VCaP (cell line): ENCODE data around the gene ARHGEF40.

Experiments
- H3K27ac ChIP-seq: fragments of 450-650 bp; 2 replicates; pipeline ENCODE4 v1.5.1; 2017
- TF ChIP-seq, protein P1 (sequence below): fragments of 450-650 bp; conservative IDR thresholded peaks from 2 replicates; pipeline ENCODE4 v1.5.1; 2017; ENCODE audit warnings: mild to moderate bottlenecking, moderate library complexity

Gene ARHGEF40

DNA sequence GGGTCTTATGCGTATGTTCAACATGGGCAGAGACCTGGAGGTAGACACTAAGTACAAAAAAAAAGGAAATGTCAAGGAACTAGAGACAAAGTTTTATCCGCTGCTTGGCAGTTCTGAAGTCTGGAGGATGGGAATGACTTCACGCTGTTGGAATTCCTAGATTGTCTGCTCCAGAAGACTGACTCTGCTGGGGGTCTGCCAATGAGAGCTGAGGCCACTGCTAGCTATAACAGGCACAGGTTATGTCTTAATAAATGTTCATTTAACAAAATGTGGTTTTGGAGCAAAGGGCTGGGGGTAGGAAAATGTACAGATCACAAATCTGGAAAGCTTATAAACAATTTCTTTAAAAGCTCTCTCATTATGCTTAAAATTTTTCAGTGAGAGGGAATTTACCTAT is 6.6 kb upstream of the ARHGEF40 start:
- TF ChIP-seq, protein P1, sequence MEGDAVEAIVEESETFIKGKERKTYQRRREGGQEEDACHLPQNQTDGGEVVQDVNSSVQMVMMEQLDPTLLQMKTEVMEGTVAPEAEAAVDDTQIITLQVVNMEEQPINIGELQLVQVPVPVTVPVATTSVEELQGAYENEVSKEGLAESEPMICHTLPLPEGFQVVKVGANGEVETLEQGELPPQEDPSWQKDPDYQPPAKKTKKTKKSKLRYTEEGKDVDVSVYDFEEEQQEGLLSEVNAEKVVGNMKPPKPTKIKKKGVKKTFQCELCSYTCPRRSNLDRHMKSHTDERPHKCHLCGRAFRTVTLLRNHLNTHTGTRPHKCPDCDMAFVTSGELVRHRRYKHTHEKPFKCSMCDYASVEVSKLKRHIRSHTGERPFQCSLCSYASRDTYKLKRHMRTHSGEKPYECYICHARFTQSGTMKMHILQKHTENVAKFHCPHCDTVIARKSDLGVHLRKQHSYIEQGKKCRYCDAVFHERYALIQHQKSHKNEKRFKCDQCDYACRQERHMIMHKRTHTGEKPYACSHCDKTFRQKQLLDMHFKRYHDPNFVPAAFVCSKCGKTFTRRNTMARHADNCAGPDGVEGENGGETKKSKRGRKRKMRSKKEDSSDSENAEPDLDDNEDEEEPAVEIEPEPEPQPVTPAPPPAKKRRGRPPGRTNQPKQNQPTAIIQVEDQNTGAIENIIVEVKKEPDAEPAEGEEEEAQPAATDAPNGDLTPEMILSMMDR = no peak
- H3K27ac ChIP-seq = no peak overlapping the region

DNA sequence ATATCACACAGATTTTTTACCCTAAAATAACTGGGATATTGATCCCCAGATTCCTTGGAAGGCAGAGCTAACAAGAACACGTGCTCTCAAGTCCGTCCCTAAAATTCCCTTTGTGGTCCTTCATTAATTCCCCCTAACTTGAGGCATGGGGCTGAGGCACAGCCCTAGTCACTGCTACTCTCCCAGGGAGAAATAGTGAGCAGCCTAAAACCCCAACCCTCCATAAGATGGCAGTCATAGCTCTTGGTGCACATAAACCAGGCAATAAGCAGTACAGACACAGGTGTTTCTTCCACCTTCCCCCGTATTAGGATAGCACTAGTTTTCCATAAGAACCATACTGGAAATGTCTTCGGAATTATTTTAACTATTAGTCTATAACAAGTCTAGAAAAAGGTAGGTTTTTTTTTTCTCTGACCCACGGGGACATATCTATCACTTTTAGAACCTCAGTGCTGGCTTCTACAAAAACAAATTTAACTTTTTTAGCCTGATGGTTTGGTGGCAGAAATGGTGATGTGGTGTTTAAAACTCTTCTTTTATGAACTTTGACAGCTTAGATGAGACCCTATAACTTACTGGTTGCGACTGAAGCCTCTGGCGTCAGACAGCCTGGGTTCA is 3.1 kb upstream of the ARHGEF40 start:
- H3K27ac ChIP-seq = no peak overlapping the region
- TF ChIP-seq, protein P1 = peak; percentile 76

DNA sequence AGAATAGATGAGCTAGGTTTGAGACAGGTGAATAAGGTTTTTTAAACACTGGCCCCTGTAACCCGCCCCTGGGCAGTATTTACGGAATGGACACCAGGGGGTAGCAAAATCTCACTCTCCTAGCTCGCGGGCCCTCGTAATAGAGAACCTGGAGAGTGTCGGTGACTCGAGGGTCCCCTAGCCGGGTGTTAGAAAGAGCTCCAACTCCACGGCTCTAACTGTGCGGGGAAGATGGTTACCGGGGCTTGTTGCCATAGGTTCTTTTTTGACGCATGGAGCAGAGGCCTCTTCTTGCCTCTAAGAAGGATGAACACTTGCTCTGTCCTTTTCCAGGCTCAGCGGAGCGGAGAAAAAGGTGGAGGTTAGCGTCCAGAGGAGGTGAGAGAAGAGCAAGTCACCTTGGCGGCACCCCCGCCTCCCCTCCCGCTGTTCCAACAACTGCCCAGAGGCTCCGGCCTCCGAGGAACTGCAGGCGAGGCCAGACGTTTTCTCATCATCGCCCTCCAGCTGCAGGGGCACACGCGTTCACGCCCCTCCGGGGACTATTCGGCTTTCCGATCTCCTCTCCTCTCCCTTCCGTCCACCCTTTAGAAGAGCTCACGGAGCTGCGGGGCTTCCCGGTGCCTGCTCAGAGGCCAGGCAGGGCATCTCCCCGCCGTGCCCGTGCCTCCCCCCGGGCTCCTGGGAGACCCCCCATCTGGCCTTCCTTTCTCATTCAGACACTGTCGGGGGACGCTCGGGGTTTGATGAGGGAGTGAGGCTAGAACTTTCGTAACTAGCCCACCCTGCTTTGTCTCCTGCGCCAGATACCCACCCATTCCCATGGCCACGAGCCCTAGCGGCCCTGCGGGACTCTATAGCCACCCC is 1.4 kb upstream of the ARHGEF40 start:
- TF ChIP-seq, protein P1 = peak; percentile 79
- H3K27ac ChIP-seq = no peak overlapping the region

DNA sequence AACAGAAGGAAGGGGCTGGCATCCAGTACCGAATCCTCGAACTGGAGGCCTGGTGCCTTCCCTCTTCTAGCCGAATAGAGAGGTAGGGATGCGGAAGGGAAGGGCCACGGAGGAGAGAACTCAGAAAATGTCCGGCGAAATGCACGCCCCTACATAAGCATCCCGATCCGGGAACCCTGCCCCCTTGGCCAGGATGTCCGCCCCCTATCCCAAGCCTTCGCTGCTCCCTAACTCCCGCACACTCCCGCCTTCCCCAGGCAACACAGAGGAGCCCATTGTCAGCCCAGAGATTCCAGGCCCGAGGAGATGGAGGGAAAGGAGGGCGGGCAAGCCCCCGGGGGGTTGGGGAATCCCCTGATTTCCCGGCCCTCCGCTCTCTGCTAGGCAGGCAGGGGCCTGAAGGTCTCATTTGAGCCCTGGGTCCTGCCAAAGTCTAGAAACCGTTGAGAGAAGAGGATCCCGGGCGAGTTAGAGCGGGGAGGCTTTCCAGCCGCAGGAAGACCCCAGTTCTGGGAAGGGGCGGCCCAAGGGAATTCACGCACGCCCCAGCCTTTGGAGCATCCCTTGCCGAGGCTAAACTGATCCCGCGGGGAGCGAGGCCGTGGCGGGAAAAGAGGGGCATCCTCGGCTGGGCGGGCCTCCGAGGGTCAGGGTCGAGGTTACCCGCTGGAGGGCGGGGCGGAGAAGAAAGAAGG is 569 bp upstream of the ARHGEF40 start:
- TF ChIP-seq, protein P1 = no peak
- peak overlapping the region; percentile 42; the same call in 1 of the 2 replicates for H3K27ac ChIP-seq

DNA sequence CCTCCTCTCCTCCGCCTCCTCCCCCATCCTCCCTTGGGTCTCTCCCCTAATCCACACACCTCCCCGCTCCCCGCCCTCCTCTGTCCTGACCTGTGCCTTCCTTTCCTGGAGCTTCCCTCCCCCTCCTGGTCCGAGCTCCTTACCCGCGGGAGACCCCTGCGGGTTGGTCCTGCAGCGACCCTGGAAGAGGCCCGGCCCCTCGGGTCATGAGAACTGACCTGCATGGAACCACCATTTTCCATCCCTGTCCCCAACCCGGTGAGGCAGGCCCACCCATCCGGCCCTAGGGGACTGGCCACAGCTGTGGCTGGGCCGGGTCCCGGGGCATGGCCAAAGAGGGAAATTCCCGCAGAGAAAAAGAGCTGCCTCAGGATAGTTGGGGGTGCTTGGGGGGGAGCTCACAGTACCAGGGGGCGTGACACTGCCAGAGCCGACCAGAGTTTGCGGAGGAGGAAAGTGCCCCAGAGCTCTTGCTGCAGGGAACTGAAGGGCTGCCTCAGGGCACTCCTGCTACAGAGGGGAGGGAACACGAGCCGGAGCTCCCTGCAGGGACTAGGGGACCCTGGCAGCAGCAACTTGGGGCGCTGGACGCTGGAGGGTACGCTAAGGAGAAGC is 613 bp downstream of the ARHGEF40 start:
- TF ChIP-seq, protein P1 = no peak
- H3K27ac ChIP-seq = peak overlapping the region; percentile 42; the same call in 1 of the 2 replicates

DNA sequence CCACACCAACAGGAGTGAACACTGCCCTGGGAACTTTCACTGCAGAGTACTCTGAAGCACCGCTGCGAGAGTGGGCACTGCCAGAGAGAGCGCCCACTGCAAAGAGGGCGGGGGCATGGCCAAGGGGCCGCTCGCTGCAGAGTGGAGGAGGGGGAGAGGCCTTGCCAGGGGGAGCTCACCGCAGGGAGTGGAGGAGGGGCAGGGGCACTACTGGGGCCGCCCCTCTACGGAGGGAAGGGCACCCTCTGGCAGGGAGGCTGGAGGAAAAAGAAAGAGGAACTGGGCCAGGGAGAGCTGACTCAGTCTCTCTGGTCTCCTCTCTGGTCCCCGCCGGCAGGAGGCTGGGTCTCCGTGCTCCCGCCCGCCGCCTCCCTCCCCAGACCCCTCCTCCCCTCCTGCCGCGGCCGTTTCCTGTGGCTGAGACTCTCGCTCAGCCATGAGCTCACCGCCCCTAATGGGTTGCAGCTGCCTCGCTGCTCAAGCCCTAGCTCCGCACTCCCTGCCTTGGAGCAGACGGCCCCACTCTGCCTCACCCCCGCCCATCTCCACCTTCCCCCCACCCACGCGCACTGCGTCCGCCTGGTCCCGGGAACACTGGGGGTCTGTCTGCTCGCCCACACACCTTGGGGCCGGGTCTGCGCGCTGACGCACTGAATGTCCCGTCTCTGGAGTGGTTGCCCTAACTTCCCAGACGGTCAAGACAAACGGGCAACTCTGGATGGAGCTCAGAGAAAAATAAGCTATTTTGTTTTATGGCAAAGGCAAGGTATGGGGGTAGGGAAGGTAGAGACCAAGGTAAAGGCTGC is 1.3 kb downstream of the ARHGEF40 start:
- TF ChIP-seq, protein P1 = no peak
- peak overlapping the region; percentile 42; the same call in 1 of the 2 replicates for H3K27ac ChIP-seq
